ENCODE data around the gene SPRED2.

DNA sequence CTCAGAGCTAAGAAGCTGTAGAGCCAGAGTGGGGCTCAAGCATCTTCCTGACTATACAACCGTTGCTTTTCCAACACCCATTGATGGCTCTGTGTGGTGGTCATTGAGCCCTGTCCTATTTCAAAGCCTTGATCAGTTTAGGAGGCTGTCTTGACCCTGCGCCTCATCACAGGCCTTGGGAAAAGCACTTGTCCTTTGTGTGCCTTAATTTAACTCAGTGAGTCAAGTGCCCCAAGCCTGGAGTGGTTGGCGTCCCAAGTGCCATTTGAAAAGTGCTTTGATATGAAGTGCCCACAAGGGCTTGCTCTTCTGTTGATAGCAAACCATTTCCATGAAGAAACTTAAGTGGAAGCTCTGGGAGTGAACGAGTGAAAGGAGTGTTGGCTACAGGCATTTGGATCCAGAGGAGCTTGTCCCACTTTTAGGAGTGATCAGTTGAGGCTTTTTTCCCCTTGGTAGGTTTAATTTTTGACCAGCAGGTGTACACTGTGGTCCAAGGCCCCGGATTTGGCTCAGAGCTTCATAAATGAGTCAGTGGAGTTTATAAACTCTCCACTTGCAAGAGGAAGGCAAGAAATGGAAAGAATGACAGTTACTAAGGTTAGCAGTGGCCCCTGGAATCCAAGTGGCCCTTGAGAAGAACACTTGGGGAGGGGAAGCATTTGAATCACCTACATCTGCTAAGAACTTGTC, 154.5 kb downstream of the SPRED2 start:
- TF ChIP-seq, protein P1, sequence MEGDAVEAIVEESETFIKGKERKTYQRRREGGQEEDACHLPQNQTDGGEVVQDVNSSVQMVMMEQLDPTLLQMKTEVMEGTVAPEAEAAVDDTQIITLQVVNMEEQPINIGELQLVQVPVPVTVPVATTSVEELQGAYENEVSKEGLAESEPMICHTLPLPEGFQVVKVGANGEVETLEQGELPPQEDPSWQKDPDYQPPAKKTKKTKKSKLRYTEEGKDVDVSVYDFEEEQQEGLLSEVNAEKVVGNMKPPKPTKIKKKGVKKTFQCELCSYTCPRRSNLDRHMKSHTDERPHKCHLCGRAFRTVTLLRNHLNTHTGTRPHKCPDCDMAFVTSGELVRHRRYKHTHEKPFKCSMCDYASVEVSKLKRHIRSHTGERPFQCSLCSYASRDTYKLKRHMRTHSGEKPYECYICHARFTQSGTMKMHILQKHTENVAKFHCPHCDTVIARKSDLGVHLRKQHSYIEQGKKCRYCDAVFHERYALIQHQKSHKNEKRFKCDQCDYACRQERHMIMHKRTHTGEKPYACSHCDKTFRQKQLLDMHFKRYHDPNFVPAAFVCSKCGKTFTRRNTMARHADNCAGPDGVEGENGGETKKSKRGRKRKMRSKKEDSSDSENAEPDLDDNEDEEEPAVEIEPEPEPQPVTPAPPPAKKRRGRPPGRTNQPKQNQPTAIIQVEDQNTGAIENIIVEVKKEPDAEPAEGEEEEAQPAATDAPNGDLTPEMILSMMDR (IDR thresholded peaks at IDR 0.05 in 8 of 11, conservative IDR thresholded peaks at IDR 0.05 in 3 of 11): no peak
- TF ChIP-seq POLR2AphosphoS5 (IDR thresholded peaks at IDR 0.05): no peak
- no peak for TF ChIP-seq POLR2A (IDR thresholded peaks at IDR 0.05)

Measured in spleen (tissue), 7 donors.